GM10248 (cell line): ENCODE data around the gene ERICH4.
A peak's percentile ranks its signal among the peaks of the same experiment; 100 is the strongest.

Source experiments
- CTCF ChIA-PET: fragments of 300-600 bp; sonication (Branson Sonifier 250); formaldehyde crosslinking; extraction: SDS; loops from one replicate; lab custom pipeline; 2021; ENCODE audit warnings: antibody characterized with exemption; lab: Yijun Ruan, JAX
- POLR2A ChIA-PET: fragments of 350-650 bp; sonication (Branson Sonifier 250); formaldehyde crosslinking; extraction: SDS; loops from one replicate; lab custom pipeline; 2020; ENCODE audit warnings: antibody characterized with exemption; lab: Yijun Ruan, JAX
- DNase-seq: peaks from one replicate; pipeline ENCODE4 v3.0.0; 2012; ENCODE audit errors: extremely low spot score
- TF ChIP-seq, protein P1 (sequence below): IDR thresholded peaks from 2 replicates; pipeline ENCODE4 v1.5.1; 2012; ENCODE audit warnings: mild to moderate bottlenecking, low read depth; ENCODE audit errors: extremely low read depth, missing control alignments, control extremely low read depth

Gene ERICH4, protein sequence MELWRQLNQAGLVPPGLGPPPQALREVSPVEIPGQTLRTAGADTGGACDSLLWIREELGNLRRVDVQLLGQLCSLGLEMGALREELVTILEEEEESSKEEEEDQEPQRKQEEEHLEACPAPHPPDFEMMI

DNA sequence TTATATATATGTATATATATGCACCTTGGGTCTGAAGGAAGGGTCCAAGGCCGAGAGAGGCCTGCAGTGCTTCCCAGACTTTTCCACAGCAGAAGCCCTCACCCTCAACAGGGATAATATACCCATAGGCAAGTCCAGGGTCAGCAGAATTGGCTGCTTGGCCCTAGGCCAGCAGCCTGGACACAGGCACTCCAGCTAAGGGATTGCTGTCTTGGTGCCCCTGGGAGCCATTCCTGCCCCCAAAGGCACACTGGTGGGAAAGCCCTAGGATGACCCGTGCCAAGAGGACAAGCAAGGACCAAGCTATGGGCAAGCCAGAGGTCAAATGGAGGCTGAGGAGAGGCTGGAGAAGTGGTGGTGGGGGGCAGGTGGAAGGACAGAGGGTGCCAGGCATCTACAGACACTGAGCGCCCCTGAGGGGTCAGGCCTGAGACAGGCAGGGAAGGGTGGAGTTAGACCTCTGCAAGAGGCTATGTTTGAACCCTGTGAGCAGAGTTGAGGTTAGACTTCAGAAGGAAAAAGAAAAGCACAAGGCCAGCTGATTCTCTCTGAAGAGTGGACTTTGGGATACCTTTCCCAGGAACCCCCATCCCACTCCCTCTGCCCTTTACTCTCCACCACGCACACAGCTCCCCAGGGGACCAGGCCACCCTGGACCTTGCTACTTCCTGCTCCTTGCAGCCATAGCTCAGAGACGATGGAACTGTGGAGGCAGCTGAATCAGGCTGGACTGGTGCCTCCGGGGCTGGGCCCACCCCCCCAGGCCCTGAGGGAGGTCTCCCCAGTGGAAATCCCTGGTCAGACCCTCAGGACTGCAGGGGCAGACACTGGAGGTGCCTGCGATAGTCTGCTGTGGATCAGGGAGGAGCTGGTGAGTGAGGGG lies at the start of gene ERICH4:
ERICH4 (plus strand) TSS at position 684 of the 883 bp plus-strand sequence; CDS start at position 698, 14 bp downstream.
- ChIA-PET POLR2A (no interaction called here), CTCF (interaction anchor here (0.9 to 3.8 kb wide), 5 partner anchors 7 to 155 kb away, joined by 3 to 44 read pairs (median 4); partner anchors contain the start of gene TGFB1)
- TF ChIP-seq, protein P1, sequence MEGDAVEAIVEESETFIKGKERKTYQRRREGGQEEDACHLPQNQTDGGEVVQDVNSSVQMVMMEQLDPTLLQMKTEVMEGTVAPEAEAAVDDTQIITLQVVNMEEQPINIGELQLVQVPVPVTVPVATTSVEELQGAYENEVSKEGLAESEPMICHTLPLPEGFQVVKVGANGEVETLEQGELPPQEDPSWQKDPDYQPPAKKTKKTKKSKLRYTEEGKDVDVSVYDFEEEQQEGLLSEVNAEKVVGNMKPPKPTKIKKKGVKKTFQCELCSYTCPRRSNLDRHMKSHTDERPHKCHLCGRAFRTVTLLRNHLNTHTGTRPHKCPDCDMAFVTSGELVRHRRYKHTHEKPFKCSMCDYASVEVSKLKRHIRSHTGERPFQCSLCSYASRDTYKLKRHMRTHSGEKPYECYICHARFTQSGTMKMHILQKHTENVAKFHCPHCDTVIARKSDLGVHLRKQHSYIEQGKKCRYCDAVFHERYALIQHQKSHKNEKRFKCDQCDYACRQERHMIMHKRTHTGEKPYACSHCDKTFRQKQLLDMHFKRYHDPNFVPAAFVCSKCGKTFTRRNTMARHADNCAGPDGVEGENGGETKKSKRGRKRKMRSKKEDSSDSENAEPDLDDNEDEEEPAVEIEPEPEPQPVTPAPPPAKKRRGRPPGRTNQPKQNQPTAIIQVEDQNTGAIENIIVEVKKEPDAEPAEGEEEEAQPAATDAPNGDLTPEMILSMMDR = no peak
- no peak for DNase-seq

DNA sequence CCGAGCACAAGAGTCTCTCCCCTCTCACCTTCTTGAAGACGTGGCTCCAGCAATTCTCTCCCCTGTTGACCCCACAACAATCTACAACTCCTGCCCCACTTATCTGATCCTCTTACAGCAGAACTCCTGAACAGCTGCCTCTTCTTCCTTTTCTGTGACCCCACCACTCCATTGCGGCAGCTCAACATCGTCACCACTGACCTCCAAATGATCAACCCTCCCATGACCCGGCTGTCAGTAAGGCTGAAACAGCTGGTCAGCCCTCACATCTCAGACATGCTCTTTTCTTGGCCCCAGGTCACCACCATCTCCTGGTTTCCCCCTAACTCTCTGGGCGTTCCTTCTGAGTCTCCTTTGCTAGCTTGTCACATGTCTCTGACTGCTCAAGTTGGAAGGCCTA lies 47.6 kb upstream of the ERICH4 start:
- ChIA-PET CTCF (interaction anchor here (0.6 to 4.3 kb wide), 4 partner anchors 15 to 1488 kb away, joined by 3 to 12 read pairs (median 5); partner anchors contain the start of gene B9D2), POLR2A (no interaction called here)
- no peak for DNase-seq
- TF ChIP-seq, protein P1 = no peak

DNA sequence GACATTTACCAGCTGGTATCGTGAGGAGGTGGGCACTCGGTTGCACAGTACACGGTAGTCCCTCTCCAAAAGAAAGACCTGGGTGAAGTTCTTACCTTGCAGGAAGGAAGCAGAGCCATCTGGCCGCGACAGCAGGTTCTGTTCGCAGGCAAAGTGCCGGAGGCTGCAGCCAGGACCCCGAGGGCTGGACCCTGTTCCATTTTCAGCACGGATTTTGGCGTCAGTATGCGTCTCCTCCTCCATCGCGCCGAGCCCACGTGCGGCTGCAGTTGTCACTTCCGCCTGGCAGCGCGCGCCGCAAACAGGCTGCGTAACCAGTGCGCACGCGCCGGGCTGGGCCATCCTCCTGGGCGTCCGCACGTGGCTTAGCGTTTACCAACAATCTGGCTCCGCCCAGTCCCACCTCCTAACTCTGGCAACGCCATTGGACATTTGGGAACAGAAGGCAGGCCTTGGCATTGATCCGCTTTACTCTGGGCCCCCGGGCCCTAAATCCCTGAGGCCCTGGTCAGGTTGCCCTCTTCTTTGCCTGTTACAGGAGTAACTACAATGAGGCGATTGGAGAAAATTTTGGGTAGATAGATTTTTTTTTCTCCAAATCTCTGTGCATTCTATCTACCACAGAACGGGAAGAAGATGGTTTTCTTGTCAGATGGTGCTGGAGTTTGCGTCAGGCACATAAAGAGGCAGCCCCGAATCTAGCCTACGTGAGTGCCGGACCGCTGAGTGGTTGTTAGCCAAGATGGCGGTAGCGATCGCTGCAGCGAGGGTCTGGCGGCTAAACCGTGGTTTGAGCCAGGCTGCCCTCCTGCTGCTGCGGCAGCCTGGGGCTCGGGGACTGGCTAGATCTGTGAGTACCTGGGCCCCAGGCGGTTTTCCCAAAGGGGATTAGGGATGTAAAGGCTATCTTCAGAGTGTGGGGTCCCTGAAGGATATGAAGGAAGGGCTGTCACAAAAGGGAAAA lies 45.6 kb upstream of the ERICH4 start, which contains the start of the genes BCKDHA and EXOSC5:
BCKDHA (plus strand) TSS at position 733 of the 964 bp plus-strand sequence; CDS start at position 743, 10 bp downstream.
EXOSC5 (minus strand) TSS at position 274 of the 964 bp plus-strand sequence; CDS start at position 243, 31 bp downstream.
- ChIA-PET POLR2A (interaction anchor here (0.7 kb wide), 1 partner anchor 169 kb away, joined by 3 read pairs; no protein-coding TSS in a partner anchor), CTCF (interaction anchor here (2.1 kb wide), 1 partner anchor 33 kb away, joined by 4 read pairs; the partner anchor contains the start of gene B9D2)
- TF ChIP-seq, protein P1 = no peak
- DNase-seq = peak; percentile 99

DNA sequence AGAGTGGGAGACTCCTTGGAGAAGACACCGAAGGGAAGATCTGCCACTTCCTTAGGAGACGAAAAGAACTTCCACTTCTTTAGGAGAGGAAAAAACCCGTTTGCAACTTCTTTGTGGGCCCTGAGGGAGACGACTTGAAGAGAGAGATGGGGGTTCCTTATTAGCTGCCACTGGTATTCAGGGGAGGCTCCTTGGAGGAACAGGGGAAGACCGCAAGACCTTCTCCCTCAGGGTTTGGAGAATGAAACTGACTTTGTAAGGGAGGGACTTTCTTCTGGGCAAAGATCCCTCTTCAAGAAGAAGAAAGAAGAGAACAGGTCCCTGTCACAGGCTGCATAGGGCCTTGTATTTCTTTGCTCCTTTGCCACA lies 44.9 kb upstream of the ERICH4 start:
- no peak for DNase-seq
- CTCF ChIA-PET = no interaction called here
- POLR2A ChIA-PET = no interaction called here
- TF ChIP-seq, protein P1 = no peak

DNA sequence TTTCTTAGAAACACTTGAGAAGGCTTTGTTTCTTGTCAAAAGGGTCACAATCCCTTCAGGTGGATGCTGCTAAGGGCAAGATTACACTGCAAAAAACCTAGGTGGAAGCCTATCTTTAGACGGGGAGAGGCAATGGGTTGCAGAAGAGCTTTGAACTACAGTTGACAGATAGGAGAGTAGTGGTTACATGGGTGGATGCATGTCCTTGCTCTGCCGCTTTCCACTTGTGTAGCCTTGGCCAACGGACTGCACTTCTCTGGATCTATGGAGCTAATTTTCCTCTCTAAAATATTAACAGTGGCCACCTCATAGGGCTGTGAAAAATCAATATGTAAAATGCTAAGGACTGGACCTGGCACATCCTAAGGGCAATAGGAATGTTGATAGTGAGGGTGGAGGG lies 44.4 kb upstream of the ERICH4 start:
- ChIA-PET POLR2A (no interaction called here), CTCF (no interaction called here)
- no peak for DNase-seq
- TF ChIP-seq, protein P1 = no peak

DNA sequence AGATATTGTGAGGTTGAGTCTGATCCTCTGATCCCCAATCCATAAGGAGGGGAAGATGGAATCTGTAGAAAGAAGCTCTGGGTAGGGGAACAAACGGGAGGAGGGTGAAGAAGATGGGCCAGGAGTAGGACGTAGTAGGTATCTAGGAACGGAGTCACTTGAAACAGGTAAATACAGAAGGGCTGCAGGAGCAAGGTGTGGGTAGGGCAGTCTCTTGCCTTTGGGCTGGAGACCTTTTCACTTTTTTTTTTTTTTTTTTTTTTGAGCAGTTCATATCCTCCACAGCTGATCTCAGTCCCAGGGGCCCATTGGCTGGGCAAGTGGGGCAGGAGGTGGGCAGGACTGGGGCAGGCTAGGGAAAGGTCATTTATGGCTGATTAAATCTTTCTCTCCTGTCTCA lies 43.9 kb upstream of the ERICH4 start:
- CTCF ChIA-PET = no interaction called here
- TF ChIP-seq, protein P1 = no peak
- POLR2A ChIA-PET = no interaction called here
- DNase-seq = no peak
